Activated T-helper 1 cell treated with anti-CD3 and anti-CD28 coated beads, Interleukin-12 subunit alpha, Interleukin-12 subunit beta, Interleukin-2, Interleukin-4 antibody, amounts not matched to agents 30 ng/mL and 10 ng/mL and 1 ng/mL, durations not matched to agents 14 hours and 24 hours and 36 hours (primary cell): ENCODE measurements around the gene FKBP15. TPM values are rescaled to one million over a fixed set of nuclear protein-coding genes. Genes with fewer than 3 reads are reported as not detected.

Experiments used
- DNase-seq: peaks from one replicate; pipeline ENCODE4 v3.0.0; 2021; ENCODE audit warnings: low spot score
- H3K27ac Mint-ChIP-seq: one replicate; pipeline ENCODE4 v1.8.0; 2021; ENCODE audit warnings: mild to moderate bottlenecking, mixed read lengths
- H3K27me3 Mint-ChIP-seq: one replicate; pipeline ENCODE4 v1.8.0; 2022; ENCODE audit warnings: mild to moderate bottlenecking, moderate library complexity, mixed read lengths; ENCODE audit not compliant: insufficient read depth
- H3K36me3 Mint-ChIP-seq: one replicate; pipeline ENCODE4 v1.8.0; 2021; ENCODE audit warnings: low read depth, mixed read lengths
- H3K4me1 Mint-ChIP-seq: one replicate; pipeline ENCODE4 v1.8.0; 2021; ENCODE audit warnings: low read depth, mixed read lengths
- H3K4me3 Mint-ChIP-seq: one replicate; pipeline ENCODE4 v1.8.0; 2021; ENCODE audit warnings: mild to moderate bottlenecking, moderate library complexity, mixed read lengths
- H3K9me3 Mint-ChIP-seq: one replicate; pipeline ENCODE4 v1.8.0; 2021; ENCODE audit warnings: mixed read lengths
- intact Hi-C: fragments of 100-400 bp; cut with micrococcal nuclease; formaldehyde crosslinking; loops from one replicate; pipeline ENCODE4 v1.15.1; 2024
- total RNA-seq: library from RNA; stranded (reverse); gene quantifications from 2 replicates; pipeline ENCODE4 v1.2.3, GENCODE V29; 2022

The FKBP15 gene
- total RNA-seq, 1 donor from 2014 or later: 34.9 TPM

GRCh38 chr9:113186137-113186755 is 34.8 kb downstream of the FKBP15 start:
- no peak overlapping the region for H3K4me3 Mint-ChIP-seq
- H3K36me3 Mint-ChIP-seq: peaks cover 58% of the 10 kb centered on the region
- H3K27me3 Mint-ChIP-seq: no peaks in the 10 kb centered on the region
- H3K27ac Mint-ChIP-seq: peak overlapping the region; percentile 6
- H3K9me3 Mint-ChIP-seq: no peaks in the 10 kb centered on the region
- intact Hi-C loops: no loop called here
- DNase-seq: no peak
- peaks cover 7% of the 10 kb centered on the region for H3K4me1 Mint-ChIP-seq

GRCh38 chr9:113185271-113185670 is 35.8 kb downstream of the FKBP15 start:
- H3K27me3 Mint-ChIP-seq: no peaks in the 10 kb centered on the region
- intact Hi-C loops: no loop called here
- peaks cover 7% of the 10 kb centered on the region for H3K4me1 Mint-ChIP-seq
- no peak for DNase-seq
- H3K36me3 Mint-ChIP-seq: peaks cover 55% of the 10 kb centered on the region
- H3K27ac Mint-ChIP-seq: peak overlapping the region; percentile 4
- H3K9me3 Mint-ChIP-seq: no peaks in the 10 kb centered on the region
- H3K4me3 Mint-ChIP-seq: no peak overlapping the region

GRCh38 chr9:113184539-113184938 is 36.5 kb downstream of the FKBP15 start:
- Mint-ChIP-seq H3K36me3 (peaks cover 54% of the 10 kb centered on the region), H3K27me3 (no peaks in the 10 kb centered on the region), H3K4me1 (peaks cover 7% of the 10 kb centered on the region), H3K4me3 (no peak overlapping the region), H3K9me3 (no peaks in the 10 kb centered on the region), H3K27ac (no peak overlapping the region)
- no peak for DNase-seq
- intact Hi-C loops: no loop called here

- DNase-seq: no peak
- peaks cover 7% of the 10 kb centered on the region for H3K4me1 Mint-ChIP-seq
- peaks cover 57% of the 10 kb centered on the region for H3K36me3 Mint-ChIP-seq
- H3K4me3 Mint-ChIP-seq: no peak overlapping the region
- intact Hi-C loops: no loop called here
- no peak overlapping the region for H3K27ac Mint-ChIP-seq
- H3K9me3 Mint-ChIP-seq: no peaks in the 10 kb centered on the region
- H3K27me3 Mint-ChIP-seq: no peaks in the 10 kb centered on the region
Measured at GRCh38 chr9:113183956-113184488, 37.1 kb downstream of the FKBP15 start.

GRCh38 chr9:113181165-113181564 is 39.9 kb downstream of the FKBP15 start:
- Mint-ChIP-seq H3K36me3 (peaks cover 65% of the 10 kb centered on the region), H3K9me3 (no peaks in the 10 kb centered on the region), H3K4me1 (no peaks in the 10 kb centered on the region), H3K4me3 (no peak overlapping the region), H3K27ac (no peak overlapping the region), H3K27me3 (no peaks in the 10 kb centered on the region)
- intact Hi-C loops: no loop called here
- DNase-seq: no peak

GRCh38 chr9:113179839-113180238 is 41.2 kb downstream of the FKBP15 start:
- H3K4me3 Mint-ChIP-seq: no peak overlapping the region
- H3K36me3 Mint-ChIP-seq: peaks cover 60% of the 10 kb centered on the region
- intact Hi-C loops: no loop called here
- H3K9me3 Mint-ChIP-seq: no peaks in the 10 kb centered on the region
- no peaks in the 10 kb centered on the region for H3K27me3 Mint-ChIP-seq
- H3K27ac Mint-ChIP-seq: no peak overlapping the region
- DNase-seq: no peak
- no peaks in the 10 kb centered on the region for H3K4me1 Mint-ChIP-seq

- Mint-ChIP-seq H3K36me3 (peaks cover 59% of the 10 kb centered on the region), H3K4me1 (no peaks in the 10 kb centered on the region), H3K27me3 (no peaks in the 10 kb centered on the region), H3K4me3 (no peak overlapping the region), H3K9me3 (no peaks in the 10 kb centered on the region), H3K27ac (no peak overlapping the region)
- intact Hi-C loops: no loop called here
- no peak for DNase-seq
Measured at GRCh38 chr9:113178087-113178486, 43.0 kb downstream of the FKBP15 start.

GRCh38 chr9:113177251-113177650 is 43.8 kb downstream of the FKBP15 start:
- H3K4me3 Mint-ChIP-seq: no peak overlapping the region
- H3K4me1 Mint-ChIP-seq: no peaks in the 10 kb centered on the region
- H3K27ac Mint-ChIP-seq: no peak overlapping the region
- peaks cover 60% of the 10 kb centered on the region for H3K36me3 Mint-ChIP-seq
- intact Hi-C loops: no loop called here
- DNase-seq: no peak
- H3K9me3 Mint-ChIP-seq: peaks cover 3% of the 10 kb centered on the region
- H3K27me3 Mint-ChIP-seq: no peaks in the 10 kb centered on the region

- no peaks in the 10 kb centered on the region for H3K4me1 Mint-ChIP-seq
- no peak overlapping the region for H3K27ac Mint-ChIP-seq
- H3K27me3 Mint-ChIP-seq: no peaks in the 10 kb centered on the region
- H3K4me3 Mint-ChIP-seq: no peak overlapping the region
- peaks cover 59% of the 10 kb centered on the region for H3K36me3 Mint-ChIP-seq
- peaks cover 3% of the 10 kb centered on the region for H3K9me3 Mint-ChIP-seq
- no peak for DNase-seq
- intact Hi-C loops: no loop called here
Measured at GRCh38 chr9:113176803-113177202, 44.3 kb downstream of the FKBP15 start.

- peaks cover 3% of the 10 kb centered on the region for H3K9me3 Mint-ChIP-seq
- H3K27ac Mint-ChIP-seq: no peak overlapping the region
- H3K36me3 Mint-ChIP-seq: peaks cover 71% of the 10 kb centered on the region
- DNase-seq: no peak
- H3K4me3 Mint-ChIP-seq: no peak overlapping the region
- intact Hi-C loops: no loop called here
- no peaks in the 10 kb centered on the region for H3K27me3 Mint-ChIP-seq
- no peaks in the 10 kb centered on the region for H3K4me1 Mint-ChIP-seq
Measured at GRCh38 chr9:113173341-113173740, 47.7 kb downstream of the FKBP15 start.

GRCh38 chr9:113168809-113169208 is 52.3 kb downstream of the FKBP15 start:
- intact Hi-C loops: no loop called here
- no peak for DNase-seq
- Mint-ChIP-seq H3K9me3 (peaks cover 3% of the 10 kb centered on the region), H3K27me3 (no peaks in the 10 kb centered on the region), H3K4me1 (no peaks in the 10 kb centered on the region), H3K36me3 (peaks cover 64% of the 10 kb centered on the region), H3K4me3 (no peak overlapping the region), H3K27ac (no peak overlapping the region)

GRCh38 chr9:113166039-113166438 is 55.0 kb downstream of the FKBP15 start:
- H3K36me3 Mint-ChIP-seq: peaks cover 50% of the 10 kb centered on the region

GRCh38 chr9:113164536-113165300 is 56.4 kb downstream of the FKBP15 start:
- H3K27ac Mint-ChIP-seq: no peak overlapping the region
- intact Hi-C loops: no loop called here
- DNase-seq: no peak
- no peaks in the 10 kb centered on the region for H3K4me1 Mint-ChIP-seq
- no peak overlapping the region for H3K4me3 Mint-ChIP-seq
- H3K9me3 Mint-ChIP-seq: no peaks in the 10 kb centered on the region
- H3K27me3 Mint-ChIP-seq: no peaks in the 10 kb centered on the region
- peaks cover 44% of the 10 kb centered on the region for H3K36me3 Mint-ChIP-seq

More at GRCh38 chr9:113166039-113166438, 55.0 kb downstream of the FKBP15 start:
- Mint-ChIP-seq H3K4me3 (no peak overlapping the region), H3K27me3 (no peaks in the 10 kb centered on the region), H3K9me3 (no peaks in the 10 kb centered on the region), H3K4me1 (no peaks in the 10 kb centered on the region), H3K27ac (no peak overlapping the region)
- no peak for DNase-seq
- intact Hi-C loops: no loop called here
